ENCODE measurements around the gene HOXA1. TPM values are rescaled to one million over a fixed set of nuclear protein-coding genes. Genes with fewer than 3 reads are reported as not detected.

Gene HOXA1
- total RNA-seq, 1 experiment from 2014 or later = 8.8 TPM

GRCh38 chr7:27128776-27129728, 33.3 kb upstream of the HOXA1 start:
- Histone ChIP-seq H3K27me3 (ENCODE audit: control insufficient read depth, insufficient read depth, low read length) (no peaks in the 10 kb centered on the region), H3K4me1 (ENCODE audit: control insufficient read depth, insufficient read depth, low read length) (peaks cover 71% of the 10 kb centered on the region), H3K27ac (ENCODE audit: low read length) (peak overlapping the region; percentile 99; the same call in 1 of the 2 replicates), H3K9me3 (ENCODE audit: control insufficient read depth, insufficient read depth, low read depth, low read length) (no peaks in the 10 kb centered on the region), H3K36me3 (ENCODE audit: control insufficient read depth, insufficient read depth, low read length) (no peaks in the 10 kb centered on the region), H3K4me3 (ENCODE audit: low read depth in 2 of 2, low read length in 2 of 2) (no peak overlapping the region)
- no TSS peak for BruUV-seq (replicated peaks)
- ATAC-seq (no peak), DNase-seq (ENCODE audit: low read depth, low spot score) (no peak)
- ChIA-PET CTCF (no interaction called here), POLR2A (no interaction called here)
- in situ Hi-C loops (cut with HindIII; ENCODE audit: low pct_unique_long_range_greater_than_20kb, low sequenced_read_pairs) = no loop called here
- intact Hi-C loops (cut with micrococcal nuclease; ENCODE audit: unreplicated experiment) = no loop called here
- no peak for TF ChIP-seq REST (IDR thresholded peaks at IDR 0.05; ENCODE audit: insufficient read depth in 1 of 2, low read depth in 2 of 2, low read length in 1 of 2)
- no peak for TF ChIP-seq TCF7L2 (IDR thresholded peaks at IDR 0.05; ENCODE audit: low read depth, low read length)
- no peak for TF ChIP-seq CTCF (IDR thresholded peaks at IDR 0.05)
- TF ChIP-seq POLR2AphosphoS5 (IDR thresholded peaks at IDR 0.05; ENCODE audit: low read depth, low read length) = no peak
- no peak for TF ChIP-seq SIN3A (IDR thresholded peaks at IDR 0.05; ENCODE audit: borderline replicate concordance, insufficient read depth, low read depth, low read length)

GRCh38 chr7:27128034-27128433, 32.2 kb upstream of the HOXA1 start:
- no peak for DNase-seq (ENCODE audit: low read depth, low spot score)
- in situ Hi-C loops (cut with HindIII; ENCODE audit: low pct_unique_long_range_greater_than_20kb, low sequenced_read_pairs) = no loop called here
- H3K4me3 ChIP-seq (ENCODE audit: low read depth in 2 of 2, low read length in 2 of 2) = no peak overlapping the region

More at GRCh38 chr7:27128034-27128433, 32.2 kb upstream of the HOXA1 start:
- no TSS peak for BruUV-seq (replicated peaks)
- POLR2A ChIA-PET = no interaction called here
- peaks cover 70% of the 10 kb centered on the region for H3K4me1 ChIP-seq (ENCODE audit: control insufficient read depth, insufficient read depth, low read length)
- TF ChIP-seq TCF7L2 (IDR thresholded peaks at IDR 0.05; ENCODE audit: low read depth, low read length) (no peak), REST (IDR thresholded peaks at IDR 0.05; ENCODE audit: insufficient read depth in 1 of 2, low read depth in 2 of 2, low read length in 1 of 2) (no peak), SIN3A (IDR thresholded peaks at IDR 0.05; ENCODE audit: borderline replicate concordance, insufficient read depth, low read depth, low read length) (no peak), POLR2AphosphoS5 (IDR thresholded peaks at IDR 0.05; ENCODE audit: low read depth, low read length) (no peak), CTCF (IDR thresholded peaks at IDR 0.05) (no peak)
- no peaks in the 10 kb centered on the region for H3K36me3 ChIP-seq (ENCODE audit: control insufficient read depth, insufficient read depth, low read length)
- no peaks in the 10 kb centered on the region for H3K9me3 ChIP-seq (ENCODE audit: control insufficient read depth, insufficient read depth, low read depth, low read length)
- peak overlapping the region; percentile 99 for H3K27ac ChIP-seq (ENCODE audit: low read length)
- intact Hi-C loops (cut with micrococcal nuclease; ENCODE audit: unreplicated experiment) = no loop called here
- no peaks in the 10 kb centered on the region for H3K27me3 ChIP-seq (ENCODE audit: control insufficient read depth, insufficient read depth, low read length)
- CTCF ChIA-PET = interaction anchor here (0.5 to 0.6 kb wide), 2 partner anchors 14 to 59 kb away, joined by 3 read pairs; no protein-coding TSS in a partner anchor
- ATAC-seq = no peak
